Measurements from ENCODE around the gene TBC1D9. TPM values are rescaled to one million over a fixed set of nuclear protein-coding genes. Genes with fewer than 3 reads are reported as not detected.
"Not testable (repeated sequence)": the region's sequence is repeated elsewhere in the genome, so short reads cannot be mapped to it uniquely, and the experiment has no call there.

The TBC1D9 gene
- total RNA-seq, 1 donor from 2014 or later, result 15.9 TPM

DNA sequence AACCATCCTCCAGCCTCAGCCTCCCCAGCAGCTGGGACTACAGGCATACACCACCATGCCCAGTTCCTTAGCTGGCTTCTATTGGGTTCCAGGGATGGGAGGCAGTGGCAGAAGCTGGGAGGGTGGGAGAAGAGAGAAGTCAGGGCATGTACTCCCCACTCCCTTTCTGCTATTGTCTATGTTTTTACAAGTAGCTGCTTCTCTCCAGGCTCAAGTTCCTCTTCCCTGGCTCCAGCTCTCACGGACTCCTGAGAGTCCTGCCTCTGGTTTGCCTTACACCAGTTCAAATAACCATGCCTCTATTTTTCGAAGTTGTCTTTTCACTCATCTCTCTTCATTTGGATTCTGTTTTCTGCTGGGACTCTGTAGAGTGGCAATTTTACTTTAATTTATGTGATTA is 2.9 kb downstream of the TBC1D9 start:
- Mint-ChIP-seq H3K4me1 (peaks cover 31% of the 10 kb centered on the region), H3K9me3 (peaks cover 4% of the 10 kb centered on the region), H3K27ac (ENCODE audit: unreplicated experiment) (no peak overlapping the region), H3K36me3 (ENCODE audit: low read depth) (peaks cover 20% of the 10 kb centered on the region), H3K27me3 (ENCODE audit: low read depth) (no peaks in the 10 kb centered on the region), H3K4me3 (peak overlapping the region; percentile 20)
- DNase-seq (ENCODE audit: low read depth, low spot score), result no peak
- TF ChIP-seq, protein P1, sequence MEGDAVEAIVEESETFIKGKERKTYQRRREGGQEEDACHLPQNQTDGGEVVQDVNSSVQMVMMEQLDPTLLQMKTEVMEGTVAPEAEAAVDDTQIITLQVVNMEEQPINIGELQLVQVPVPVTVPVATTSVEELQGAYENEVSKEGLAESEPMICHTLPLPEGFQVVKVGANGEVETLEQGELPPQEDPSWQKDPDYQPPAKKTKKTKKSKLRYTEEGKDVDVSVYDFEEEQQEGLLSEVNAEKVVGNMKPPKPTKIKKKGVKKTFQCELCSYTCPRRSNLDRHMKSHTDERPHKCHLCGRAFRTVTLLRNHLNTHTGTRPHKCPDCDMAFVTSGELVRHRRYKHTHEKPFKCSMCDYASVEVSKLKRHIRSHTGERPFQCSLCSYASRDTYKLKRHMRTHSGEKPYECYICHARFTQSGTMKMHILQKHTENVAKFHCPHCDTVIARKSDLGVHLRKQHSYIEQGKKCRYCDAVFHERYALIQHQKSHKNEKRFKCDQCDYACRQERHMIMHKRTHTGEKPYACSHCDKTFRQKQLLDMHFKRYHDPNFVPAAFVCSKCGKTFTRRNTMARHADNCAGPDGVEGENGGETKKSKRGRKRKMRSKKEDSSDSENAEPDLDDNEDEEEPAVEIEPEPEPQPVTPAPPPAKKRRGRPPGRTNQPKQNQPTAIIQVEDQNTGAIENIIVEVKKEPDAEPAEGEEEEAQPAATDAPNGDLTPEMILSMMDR (conservative IDR thresholded peaks at IDR 0.05), result no peak

DNA sequence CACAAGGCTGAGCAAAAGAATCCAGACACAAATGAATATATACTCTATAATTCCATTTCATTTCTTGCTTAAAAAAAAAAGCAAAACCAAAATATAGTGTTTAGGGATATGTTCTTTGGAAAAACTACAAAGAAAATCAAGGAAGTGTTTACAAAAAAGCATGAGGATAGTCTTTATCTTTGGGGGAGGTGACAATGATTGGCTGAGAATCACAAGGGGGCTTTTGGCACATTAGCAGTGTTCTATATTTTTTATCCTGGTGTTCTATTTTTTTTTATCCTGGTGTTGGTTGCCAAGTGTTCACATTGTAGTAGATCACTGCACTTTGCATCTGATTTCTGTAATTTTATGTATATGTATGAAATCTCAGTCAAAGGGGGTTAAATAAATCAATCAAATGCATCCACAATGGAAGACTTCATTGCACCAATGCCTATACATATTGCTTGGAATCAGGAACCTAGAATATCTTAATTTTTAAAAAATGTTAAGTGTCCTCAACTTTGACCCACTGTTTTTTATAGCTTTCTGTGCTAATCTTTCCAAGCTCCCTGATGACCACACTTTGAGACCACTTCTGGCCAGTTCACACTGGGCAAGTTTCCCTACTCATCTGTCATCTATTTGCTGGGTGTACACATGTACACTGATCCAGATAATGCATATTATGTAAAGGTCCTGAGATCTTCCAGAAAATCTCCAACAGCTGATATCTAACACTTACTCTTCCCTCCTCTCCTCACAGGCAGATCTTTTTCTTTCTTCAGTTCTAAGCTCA is 3.7 kb downstream of the TBC1D9 start:
- H3K36me3 Mint-ChIP-seq (ENCODE audit: low read depth), result peaks cover 26% of the 10 kb centered on the region
- DNase-seq (ENCODE audit: low read depth, low spot score), result no peak
- no peaks in the 10 kb centered on the region for H3K27me3 Mint-ChIP-seq (ENCODE audit: low read depth)
- no peak overlapping the region for H3K27ac Mint-ChIP-seq (ENCODE audit: unreplicated experiment)
- H3K4me3 Mint-ChIP-seq, result peak overlapping the region; percentile 20
- H3K4me1 Mint-ChIP-seq, result peaks cover 27% of the 10 kb centered on the region
- TF ChIP-seq, protein P1 (conservative IDR thresholded peaks at IDR 0.05), result no peak
- peaks cover 7% of the 10 kb centered on the region for H3K9me3 Mint-ChIP-seq

DNA sequence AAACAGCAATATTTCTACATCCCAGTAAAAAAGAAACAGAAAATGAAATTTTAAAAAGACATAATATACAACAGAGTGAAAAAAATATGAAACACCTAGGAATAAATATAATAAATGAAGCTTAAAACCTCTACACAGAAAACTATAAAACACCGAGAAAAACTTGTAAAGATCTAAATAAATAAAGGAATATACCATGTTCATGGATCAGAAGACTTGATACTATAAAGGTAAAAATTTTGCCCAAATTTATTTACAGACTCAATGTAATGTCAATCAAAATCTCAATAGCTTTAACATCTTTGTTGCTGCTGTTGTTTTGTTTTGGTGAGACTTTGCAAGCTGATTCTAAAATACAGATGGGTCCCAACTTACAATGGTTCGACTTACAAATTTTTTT is 5.7 kb downstream of the TBC1D9 start:
- Mint-ChIP-seq H3K4me1 (peaks cover 17% of the 10 kb centered on the region), H3K4me3 (no peak overlapping the region), H3K27ac (ENCODE audit: unreplicated experiment) (no peak overlapping the region), H3K36me3 (ENCODE audit: low read depth) (peaks cover 26% of the 10 kb centered on the region), H3K27me3 (ENCODE audit: low read depth) (no peaks in the 10 kb centered on the region), H3K9me3 (peaks cover 7% of the 10 kb centered on the region)
- DNase-seq (ENCODE audit: low read depth, low spot score), result no peak
- TF ChIP-seq, protein P1 (conservative IDR thresholded peaks at IDR 0.05), result no peak

DNA sequence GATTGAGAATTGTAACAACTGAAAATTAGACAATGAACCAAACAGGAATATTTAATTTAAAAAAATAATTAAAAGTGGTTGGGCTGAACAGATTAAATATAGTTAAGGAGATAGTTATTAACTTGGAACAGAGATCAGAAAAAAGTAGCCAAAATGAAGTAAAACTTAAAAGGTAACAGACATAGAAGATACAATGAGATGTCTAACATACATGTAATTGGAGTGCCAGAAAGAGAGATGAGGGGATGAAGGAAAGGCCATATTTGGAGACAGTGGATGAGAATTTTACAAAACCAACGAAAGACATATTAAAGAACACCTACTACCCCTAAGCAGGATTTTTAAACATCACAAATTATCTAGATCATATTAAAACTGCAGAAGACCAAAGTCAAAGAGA is 8.0 kb downstream of the TBC1D9 start:
- Mint-ChIP-seq H3K27me3 (ENCODE audit: low read depth) (no peaks in the 10 kb centered on the region), H3K36me3 (ENCODE audit: low read depth) (peaks cover 24% of the 10 kb centered on the region), H3K4me1 (peaks cover 17% of the 10 kb centered on the region), H3K4me3 (no peak overlapping the region), H3K27ac (ENCODE audit: unreplicated experiment) (no peak overlapping the region), H3K9me3 (peaks cover 7% of the 10 kb centered on the region)
- TF ChIP-seq, protein P1 (conservative IDR thresholded peaks at IDR 0.05), result no peak
- no peak for DNase-seq (ENCODE audit: low read depth, low spot score)

DNA sequence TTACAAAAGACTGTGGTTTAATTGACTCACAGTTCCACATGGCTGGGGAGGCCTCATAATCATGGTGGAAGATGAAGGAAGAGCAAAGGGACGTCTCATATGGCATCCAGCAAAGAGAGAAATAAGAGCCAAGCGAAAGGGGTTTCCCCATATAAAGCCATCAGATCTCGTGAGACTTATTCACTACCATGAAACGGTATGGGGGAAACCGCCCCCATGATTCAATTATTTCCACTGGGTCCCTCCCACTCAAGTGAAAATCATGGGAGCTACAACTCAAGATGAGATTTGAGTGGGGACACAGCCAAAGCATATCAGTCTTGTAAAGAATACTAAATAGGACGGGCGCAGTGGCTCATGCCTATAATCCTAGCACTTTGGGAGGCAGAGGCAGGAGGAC is 9.6 kb downstream of the TBC1D9 start:
- H3K27me3 Mint-ChIP-seq (ENCODE audit: low read depth); H3K4me3 Mint-ChIP-seq; H3K27ac Mint-ChIP-seq (ENCODE audit: unreplicated experiment); DNase-seq (ENCODE audit: low read depth, low spot score); H3K9me3 Mint-ChIP-seq: not testable (repeated sequence)
- H3K36me3 Mint-ChIP-seq (ENCODE audit: low read depth), result peaks cover 15% of the 10 kb centered on the region
- H3K4me1 Mint-ChIP-seq, result peaks cover 21% of the 10 kb centered on the region

DNA sequence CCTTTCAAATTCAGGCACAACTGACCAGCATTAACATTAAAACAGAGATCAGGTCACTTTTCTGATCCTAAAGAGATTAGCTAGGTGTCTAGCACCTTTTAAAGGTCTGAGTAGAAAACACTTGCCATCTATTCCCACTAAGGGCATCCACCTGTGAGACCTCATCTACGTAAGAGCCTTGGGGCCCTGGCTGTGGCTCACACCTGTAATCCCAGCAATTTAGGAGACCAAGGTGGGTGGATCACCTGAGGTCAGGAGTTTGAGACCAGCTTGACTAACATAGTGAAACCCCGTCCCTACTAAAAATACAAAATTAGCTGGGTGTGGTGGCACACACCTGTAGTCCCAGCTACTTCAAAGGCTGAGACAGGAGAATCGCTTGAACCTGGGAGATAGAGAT is 11.8 kb downstream of the TBC1D9 start:
- peaks cover 10% of the 10 kb centered on the region for H3K36me3 Mint-ChIP-seq (ENCODE audit: low read depth)
- H3K27ac Mint-ChIP-seq (ENCODE audit: unreplicated experiment), result no peak overlapping the region
- peaks cover 26% of the 10 kb centered on the region for H3K4me1 Mint-ChIP-seq
- peaks cover 7% of the 10 kb centered on the region for H3K9me3 Mint-ChIP-seq
- TF ChIP-seq, protein P1 (conservative IDR thresholded peaks at IDR 0.05), result no peak
- H3K4me3 Mint-ChIP-seq, result no peak overlapping the region
- H3K27me3 Mint-ChIP-seq (ENCODE audit: low read depth), result no peaks in the 10 kb centered on the region
- DNase-seq (ENCODE audit: low read depth, low spot score), result no peak

Measured in neural crest cell (in vitro differentiated cells).